Measurements from ENCODE around the gene PRKCH. TPM values are rescaled to one million over a fixed set of nuclear protein-coding genes. Genes with fewer than 3 reads are reported as not detected.

The PRKCH gene
- total RNA-seq, 1 donor from 2014 or later: 147 TPM

- no peak for DNase-seq (ENCODE audit: extremely low read depth, low read depth, low spot score)
Observed at GRCh38 chr14:61502459-61503093, 181.2 kb downstream of the PRKCH start.

- DNase-seq (ENCODE audit: extremely low read depth, low read depth, low spot score): no peak
Observed at GRCh38 chr14:61503167-61503801, 181.9 kb downstream of the PRKCH start.

GRCh38 chr14:61504901-61505300 lies 183.5 kb downstream of the PRKCH start:
- DNase-seq (ENCODE audit: extremely low read depth, low read depth, low spot score): no peak

- DNase-seq (ENCODE audit: extremely low read depth, low read depth, low spot score): no peak
Observed at GRCh38 chr14:61505815-61506809, 184.7 kb downstream of the PRKCH start.

- DNase-seq (ENCODE audit: extremely low read depth, low read depth, low spot score): no peak
Observed at GRCh38 chr14:61508526-61508925, 187.1 kb downstream of the PRKCH start.

GRCh38 chr14:61510736-61511557 lies 189.6 kb downstream of the PRKCH start:
- no peak for DNase-seq (ENCODE audit: extremely low read depth, low read depth, low spot score)

- DNase-seq (ENCODE audit: extremely low read depth, low read depth, low spot score): no peak
Observed at GRCh38 chr14:61511558-61511948, 190.2 kb downstream of the PRKCH start.

GRCh38 chr14:61512026-61512834 lies 190.9 kb downstream of the PRKCH start:
- DNase-seq (ENCODE audit: extremely low read depth, low read depth, low spot score): no peak

GRCh38 chr14:61513986-61514830 lies 192.8 kb downstream of the PRKCH start:
- DNase-seq (ENCODE audit: extremely low read depth, low read depth, low spot score): no peak

- no peak for DNase-seq (ENCODE audit: extremely low read depth, low read depth, low spot score)
Observed at GRCh38 chr14:61514927-61515326, 193.5 kb downstream of the PRKCH start.

- DNase-seq (ENCODE audit: extremely low read depth, low read depth, low spot score): no peak
Observed at GRCh38 chr14:61515436-61516117, 194.2 kb downstream of the PRKCH start.

- DNase-seq (ENCODE audit: extremely low read depth, low read depth, low spot score): no peak
Observed at GRCh38 chr14:61516118-61516743, 194.9 kb downstream of the PRKCH start.

- no peak for DNase-seq (ENCODE audit: extremely low read depth, low read depth, low spot score)
Observed at GRCh38 chr14:61516964-61517653, 195.7 kb downstream of the PRKCH start.

- DNase-seq (ENCODE audit: extremely low read depth, low read depth, low spot score): no peak
Observed at GRCh38 chr14:61517911-61518384, 196.6 kb downstream of the PRKCH start.

GRCh38 chr14:61518403-61518802 lies 197.0 kb downstream of the PRKCH start:
- no peak for DNase-seq (ENCODE audit: extremely low read depth, low read depth, low spot score)

GRCh38 chr14:61519106-61519505 lies 197.7 kb downstream of the PRKCH start:
- no peak for DNase-seq (ENCODE audit: extremely low read depth, low read depth, low spot score)

- no peak for DNase-seq (ENCODE audit: extremely low read depth, low read depth, low spot score)
Observed at GRCh38 chr14:61519735-61520134, 198.4 kb downstream of the PRKCH start.
